NCI-H2029 treated with DMSO at 0.1 percent for 48 hours (cell line): ENCODE results near the gene SLC2A9.

ENCODE experiments used
- DNase-seq: peaks from one replicate; lab custom pipeline; 2025; lab: John Stamatoyannopoulos, UW

Gene SLC2A9

DNA sequence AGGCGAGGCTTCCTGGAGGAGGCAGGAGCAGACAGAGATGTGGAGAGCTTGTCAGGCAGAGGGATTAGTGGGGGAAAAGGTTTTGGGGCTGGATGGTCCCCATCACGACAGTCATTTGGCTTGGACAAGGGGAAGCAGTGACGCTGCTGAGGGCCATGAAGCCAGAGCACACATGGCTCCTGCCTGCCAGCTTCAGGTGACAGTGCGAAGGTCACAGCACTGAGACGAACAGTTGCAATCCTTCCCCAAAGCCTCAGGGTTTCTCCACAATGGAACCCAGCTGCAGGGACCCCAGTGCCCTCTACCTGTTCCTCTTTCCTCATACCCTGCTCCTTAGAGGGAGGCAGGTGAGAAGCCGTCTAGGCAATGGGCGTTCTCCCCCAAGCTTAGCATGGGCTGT lies 129.6 kb downstream of the SLC2A9 start:
- DNase-seq = no peak

DNA sequence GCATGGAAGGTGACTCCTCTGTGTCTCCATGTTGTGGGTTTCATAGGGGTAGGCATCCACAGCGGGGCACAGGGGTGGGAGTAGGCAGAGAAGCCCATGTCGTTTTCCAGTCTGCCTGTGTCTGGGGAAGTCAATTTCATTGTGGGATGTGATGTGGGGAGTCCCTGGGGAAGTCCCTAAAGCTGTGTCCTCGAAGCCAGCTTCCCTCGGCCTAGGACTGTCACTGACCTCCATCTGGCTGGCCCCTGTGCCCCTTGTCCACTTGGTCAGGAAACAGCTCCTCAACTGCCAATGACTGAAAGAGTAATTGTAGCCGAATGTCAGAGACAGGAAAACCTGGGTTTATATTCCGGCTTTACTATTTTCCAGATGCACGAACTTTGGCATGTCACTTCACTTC lies 130.2 kb downstream of the SLC2A9 start:
- no peak for DNase-seq

DNA sequence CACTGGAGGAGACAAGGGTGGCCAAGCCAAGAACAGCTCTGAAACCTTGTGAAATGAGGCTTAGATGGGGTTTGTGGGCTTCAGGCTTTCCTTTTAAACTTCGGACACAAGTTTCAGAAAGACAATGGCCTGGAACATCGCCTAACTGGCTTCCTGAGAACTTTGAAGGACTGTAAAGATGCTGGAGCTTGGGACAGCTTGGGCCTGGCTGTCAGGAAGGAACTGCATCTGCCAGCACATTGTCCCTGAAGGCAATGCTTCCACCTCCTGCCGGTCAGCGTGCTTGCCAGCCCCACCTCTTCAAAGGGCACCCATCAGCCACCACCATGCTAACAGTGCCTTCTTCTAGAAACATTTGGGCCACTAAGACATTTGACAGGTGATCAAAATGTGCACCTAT lies 132.0 kb downstream of the SLC2A9 start:
- DNase-seq = no peak

DNA sequence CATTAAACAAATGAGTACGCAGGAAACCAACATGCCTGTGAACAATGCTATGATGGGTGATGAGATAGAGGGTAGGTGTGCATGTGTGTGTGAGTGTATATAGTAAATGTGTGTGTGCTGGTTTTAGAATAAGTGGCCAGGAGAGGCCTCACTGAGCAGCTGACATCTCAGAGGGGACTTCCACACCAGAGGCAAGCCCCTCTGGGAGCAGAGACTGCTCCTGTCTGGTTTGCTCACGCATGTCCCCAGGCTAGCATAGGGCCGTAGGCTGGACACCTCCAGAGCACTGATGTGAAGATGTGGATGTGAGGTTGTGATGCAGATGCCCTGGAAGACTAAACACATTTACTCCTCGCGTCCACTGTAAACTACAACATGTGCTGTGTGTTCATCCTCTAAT lies 135.3 kb downstream of the SLC2A9 start:
- no peak for DNase-seq

DNA sequence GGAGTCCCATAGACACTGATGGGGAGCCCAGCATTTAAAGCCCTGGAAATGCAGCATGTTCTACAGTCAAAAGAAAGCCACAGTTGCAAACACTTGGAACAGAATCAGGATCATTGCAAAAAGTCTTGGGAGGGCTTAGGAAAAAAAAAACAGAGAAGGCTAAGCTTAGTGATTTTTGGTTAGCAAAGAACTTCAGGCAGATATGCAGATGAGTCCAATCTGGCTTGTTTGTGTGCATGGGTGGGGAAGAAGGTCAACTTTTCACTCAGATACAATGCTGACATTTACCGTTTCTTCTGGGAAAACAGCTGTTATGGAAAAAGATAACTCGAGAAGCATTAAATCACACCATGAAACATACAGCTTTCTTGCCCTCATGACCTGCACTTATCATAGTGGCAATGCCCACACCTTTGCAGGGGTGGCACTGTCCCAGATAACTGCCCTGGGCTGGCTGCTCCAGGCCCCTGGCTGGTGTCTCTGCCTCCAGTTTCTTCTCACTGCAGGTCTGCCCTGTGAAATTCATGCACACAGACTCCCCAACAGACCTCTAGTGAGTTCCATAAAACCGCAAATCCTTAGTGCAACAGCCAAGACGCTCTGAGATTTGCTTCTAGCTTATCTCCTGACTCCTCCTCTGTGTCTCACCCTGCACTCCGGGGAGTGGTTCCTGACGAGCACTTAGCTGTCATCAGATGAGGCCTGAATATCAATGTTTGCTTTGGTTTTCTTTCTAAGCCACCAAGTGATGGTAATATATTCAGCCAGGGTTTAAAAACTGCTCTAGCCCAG lies 140.7 kb downstream of the SLC2A9 start:
- DNase-seq = no peak

DNA sequence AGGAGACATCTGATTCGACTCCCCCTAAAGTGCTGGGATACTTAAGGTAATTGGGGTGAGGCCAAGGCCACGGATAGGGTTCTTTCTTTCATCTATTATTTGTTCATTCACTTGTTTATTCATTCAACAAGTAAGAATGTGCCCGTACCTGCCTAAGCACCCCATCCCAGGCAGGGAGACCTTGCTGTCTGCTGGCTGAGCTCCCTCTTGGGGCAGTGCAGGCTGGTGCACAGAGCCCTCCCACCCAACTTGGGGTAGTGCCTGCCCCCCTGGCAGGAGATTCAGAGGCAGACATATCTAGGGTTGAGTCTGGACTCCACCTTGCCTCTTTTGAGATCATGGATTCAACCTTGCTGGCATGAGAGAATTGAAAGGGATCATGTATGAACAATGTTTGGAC lies 144.2 kb downstream of the SLC2A9 start:
- no peak for DNase-seq

DNA sequence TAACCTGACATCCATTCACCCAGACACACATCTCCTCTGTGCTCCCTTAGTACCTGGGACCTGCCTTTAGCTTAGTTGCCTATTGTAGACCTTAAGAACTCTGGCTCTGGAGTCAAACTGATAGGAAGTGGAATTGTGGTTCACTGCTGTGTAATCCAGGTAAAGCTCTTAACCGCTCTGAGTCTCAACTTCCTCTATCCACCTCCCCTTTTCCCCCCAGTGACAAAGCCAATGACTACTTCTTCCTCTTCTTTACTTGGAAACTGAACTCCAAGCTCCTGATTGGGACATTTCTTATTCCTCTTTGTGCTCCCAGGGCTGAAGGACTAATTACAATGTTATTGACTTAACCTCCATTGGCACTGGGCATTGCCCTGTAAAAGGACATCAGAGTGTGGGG lies 145.8 kb downstream of the SLC2A9 start:
- no peak for DNase-seq

DNA sequence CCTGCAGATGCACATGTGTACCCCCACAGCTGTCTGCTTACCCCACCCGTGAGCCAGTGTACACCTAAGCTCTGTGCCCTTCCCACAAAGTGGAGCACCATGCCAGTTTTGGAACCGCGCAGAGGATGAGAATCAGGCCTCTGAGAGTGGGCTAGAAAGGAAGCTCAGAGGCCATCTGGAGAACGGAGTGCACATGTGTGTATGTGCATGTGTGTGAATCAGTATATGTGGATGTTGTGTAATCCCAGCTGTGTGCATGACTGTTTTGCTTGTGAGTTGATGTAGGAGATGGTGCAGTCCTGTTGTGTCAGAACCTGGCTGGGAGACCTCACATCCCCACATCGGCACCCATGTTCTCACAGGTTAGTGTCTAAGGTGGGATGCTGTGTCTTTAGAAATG lies 146.9 kb downstream of the SLC2A9 start:
- no peak for DNase-seq

DNA sequence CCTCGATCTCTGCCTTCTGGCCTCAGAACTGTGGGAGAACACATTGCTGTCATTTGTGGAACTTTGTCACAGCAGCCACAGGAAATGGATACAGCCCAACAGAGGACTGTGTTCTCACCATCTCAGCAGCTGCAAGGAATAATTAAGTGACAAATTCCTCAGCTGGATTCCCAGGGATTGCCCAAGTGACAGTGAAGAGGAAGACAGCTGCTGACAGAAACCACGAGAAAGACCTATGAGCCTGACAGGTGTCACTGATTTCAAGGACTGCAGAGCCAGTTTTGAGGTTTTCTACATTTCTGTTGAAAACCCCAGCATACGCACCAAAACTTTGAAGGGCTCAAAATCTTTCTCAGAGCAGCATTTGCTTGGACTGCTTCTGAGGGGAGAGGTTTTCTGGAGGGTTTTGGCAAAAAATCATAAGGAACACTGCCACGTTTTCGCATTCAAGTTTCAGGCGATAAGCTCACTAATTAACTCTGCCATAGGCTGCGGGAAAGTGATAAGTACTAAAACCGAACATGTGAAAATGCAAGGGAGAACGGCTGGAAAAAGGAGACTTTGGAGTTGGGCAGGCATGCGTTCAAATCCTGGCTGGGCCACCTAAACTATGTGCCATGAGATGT lies 151.0 kb downstream of the SLC2A9 start:
- no peak for DNase-seq

DNA sequence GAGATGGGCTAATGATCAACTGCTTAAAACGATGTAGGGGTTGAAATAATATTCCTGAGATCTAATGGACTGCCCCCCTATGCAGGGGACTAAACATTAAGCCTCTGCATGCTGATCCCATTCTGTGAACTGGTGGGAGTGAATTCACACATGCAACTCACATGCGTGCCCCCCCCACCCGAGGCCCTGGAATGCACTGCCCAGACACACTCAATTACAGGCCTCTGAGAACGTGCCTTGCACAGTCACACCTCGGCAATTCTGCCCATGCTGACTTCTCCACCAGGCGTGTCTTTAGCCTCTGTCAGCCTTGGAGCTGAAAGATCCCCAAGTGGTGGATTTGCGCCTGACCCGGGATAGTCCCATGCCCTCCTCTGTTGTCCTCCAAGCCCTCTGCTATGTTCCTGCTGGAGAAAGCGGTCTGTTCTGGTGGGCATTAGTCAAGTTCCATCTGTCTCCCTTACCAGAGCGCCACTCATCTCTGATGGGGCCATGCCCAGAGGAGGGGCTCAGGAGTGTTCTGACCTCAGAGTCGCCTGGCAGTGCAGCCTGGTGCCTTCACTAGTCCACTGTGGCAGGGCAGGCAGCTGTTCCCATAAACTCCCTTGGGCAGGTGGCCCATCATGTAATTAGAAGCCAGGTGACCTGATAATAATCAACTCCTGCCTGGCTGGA lies 153.4 kb downstream of the SLC2A9 start:
- peak; percentile 74 for DNase-seq

DNA sequence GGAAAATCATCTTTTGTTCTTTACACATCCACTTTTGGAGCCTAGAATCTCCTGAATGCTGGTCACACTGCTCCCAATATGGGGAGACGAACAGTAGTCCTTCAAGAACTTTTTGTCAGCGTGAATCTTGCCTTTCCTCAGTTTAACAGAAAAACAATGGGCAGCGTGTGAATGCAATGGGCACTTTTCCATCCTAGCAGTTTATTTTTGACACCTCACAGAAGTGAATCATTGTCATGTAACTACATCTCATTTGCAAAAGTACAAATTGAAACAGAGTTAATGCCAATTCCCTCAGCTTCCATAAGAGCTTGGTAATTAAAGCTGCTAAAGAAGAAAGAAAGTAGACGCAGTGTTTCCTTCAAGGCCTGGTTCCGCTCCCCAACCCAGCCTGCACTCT lies 154.4 kb downstream of the SLC2A9 start:
- DNase-seq = no peak

DNA sequence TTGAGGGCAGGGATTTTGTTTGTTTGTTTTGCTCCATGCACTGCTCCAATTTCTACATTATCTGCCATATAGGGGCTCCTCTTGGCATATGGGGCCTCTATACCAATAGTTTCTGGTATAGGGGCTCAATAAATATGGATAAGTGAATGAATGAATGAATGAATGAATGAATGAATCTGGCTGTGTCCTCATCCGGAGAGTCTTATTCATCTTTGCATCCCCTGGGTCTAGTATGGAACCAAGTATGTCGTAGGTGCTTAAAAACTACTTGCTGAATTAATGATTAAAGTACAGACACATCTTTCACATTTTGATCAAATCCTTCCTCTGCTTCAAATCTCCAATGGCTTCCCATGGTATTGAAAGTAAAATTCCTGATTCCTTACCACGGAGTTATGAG lies 159.7 kb downstream of the SLC2A9 start:
- DNase-seq = no peak

DNA sequence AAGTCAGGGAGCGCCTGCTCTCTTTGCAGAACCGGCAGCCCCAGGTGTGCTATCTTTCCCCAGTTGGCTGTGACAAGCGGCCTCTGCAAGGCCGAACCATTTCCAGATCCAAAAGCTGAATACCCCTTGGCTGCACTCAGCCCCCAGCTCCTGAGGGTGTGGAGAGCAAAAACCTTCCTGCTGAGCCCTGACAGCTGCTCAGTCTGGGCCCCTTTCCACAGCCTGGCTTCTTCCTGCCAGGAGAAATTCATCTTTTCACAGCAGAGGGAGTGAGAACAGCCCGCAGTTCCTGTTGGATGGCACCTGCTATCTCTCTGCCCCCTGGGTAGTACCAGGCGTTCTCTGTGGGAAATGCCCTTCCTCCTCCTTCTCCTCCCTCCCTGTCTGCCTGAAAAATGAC lies 161.5 kb downstream of the SLC2A9 start:
- DNase-seq = no peak

DNA sequence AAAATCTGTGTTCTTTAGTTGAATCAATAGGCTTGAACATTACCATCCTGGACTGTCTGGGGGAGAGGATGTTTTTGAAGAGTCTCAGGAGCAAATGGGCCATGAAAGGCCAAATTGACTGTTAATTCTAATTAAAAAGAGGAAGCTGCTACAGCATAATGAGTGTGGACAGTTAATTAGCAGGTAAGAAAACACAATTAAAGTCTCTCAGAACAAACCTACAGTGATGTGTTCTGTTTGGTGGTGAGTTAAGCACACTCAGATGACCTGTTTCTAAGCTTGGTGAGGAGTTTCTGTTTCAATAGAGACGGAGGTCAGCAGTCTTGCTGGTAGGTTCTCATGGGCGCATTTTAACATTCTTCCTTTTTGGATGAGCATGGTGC lies 171.8 kb downstream of the SLC2A9 start:
- DNase-seq = no peak

DNA sequence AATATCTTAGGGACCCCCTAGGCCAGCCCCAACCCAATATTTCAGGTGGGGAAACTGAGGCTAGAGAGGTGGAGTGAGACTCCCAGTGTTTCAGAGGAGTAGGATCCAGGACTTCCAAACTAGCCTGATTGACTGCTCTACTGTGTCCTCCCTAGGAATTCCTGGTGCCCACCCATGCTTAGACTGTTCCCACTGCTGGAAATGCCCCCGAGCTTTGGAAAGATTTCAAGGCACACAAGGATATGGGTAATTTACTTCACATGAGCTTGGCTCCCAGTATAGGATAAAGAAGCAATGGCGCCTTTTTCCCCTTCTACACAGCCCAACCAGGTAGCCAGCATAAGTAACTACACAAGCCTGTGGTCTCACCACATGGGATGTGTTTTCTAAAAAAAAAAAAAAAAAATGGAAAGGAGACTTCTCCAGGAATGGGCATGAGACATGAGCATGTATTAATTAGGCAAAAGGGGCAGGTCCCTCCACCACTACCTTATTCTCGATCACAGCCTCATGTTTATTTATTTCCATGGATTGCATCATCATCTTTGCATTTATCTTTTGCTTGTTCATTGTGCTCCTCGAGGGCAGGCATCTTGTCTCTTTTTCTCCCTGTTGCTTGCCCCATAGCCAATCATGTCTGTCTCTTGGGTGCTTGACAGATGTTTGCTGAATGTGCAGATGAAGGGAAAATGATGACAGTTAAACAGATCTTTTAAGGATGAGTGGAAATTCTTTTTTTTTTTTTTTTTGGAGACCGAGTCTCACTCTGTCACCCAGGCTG lies 173.1 kb downstream of the SLC2A9 start:
- DNase-seq = no peak

DNA sequence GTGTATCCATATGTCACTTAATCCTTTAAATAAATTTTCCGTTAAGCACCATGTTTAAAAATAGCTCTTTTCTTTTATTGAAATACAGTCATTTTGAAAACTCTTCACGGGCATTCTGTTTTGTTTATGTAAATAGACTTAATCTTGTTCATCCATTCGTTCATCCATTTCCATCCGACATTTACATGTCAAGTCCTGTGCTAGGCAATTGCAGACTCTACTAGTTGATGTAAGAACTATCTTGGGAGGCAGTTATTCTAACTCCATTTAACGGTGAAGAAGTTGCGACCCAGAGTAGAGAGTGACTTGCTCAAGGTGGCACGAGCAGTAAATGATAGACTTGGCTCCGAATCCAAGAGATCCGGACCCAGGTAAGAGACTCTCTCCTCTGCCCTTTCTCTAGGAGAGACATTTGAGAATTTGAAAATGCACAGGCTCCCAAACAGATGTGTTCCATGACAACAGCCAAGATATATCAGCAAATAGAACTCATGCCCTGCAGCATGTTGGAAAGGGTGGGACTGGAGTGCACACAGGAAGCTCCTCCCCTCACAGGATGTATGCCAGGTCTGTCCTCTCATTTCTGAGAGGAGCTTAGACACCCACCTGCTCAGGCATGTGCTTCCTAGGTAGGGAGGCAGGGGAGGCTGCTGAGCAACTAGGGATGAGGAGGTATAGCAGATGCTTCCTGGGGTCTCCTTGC lies 175.4 kb downstream of the SLC2A9 start:
- DNase-seq = no peak

DNA sequence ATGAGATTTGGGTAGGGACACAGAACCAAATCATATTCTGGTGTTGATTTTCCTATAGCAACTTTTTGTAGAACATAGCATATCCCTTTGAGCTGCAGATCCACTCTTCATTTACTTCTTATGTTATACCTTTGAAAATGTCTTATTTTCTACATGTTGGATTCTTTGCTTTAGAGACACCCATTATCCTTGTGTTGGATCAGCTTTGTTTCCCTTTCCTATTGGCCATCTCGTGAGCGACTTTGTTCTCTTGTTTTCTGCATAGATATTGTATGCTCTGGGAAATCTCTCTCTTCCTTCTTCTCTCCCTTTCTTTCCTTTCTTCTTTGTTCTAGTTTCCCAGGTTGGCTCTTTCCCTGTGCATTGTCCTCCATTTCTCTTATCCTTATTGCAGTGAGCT lies 180.2 kb downstream of the SLC2A9 start:
- DNase-seq = no peak

DNA sequence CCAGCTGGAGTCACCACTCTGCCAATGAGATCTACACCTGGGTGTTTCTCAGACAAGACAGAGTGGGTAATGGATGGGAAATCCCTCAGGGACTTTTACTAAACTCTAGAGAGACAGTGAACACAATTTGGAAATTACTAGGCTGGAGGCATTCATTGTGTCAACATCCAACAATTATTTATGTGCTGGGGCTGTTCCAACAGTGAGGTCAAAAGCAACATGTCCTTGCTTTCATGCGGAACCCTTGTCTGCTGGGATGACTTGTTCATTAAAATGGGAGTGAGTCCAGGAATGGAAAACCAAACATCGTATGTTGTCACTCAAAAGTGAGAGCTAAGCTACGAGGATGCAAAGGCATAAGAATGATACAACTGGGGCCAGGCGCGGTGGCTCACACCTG lies 185.9 kb downstream of the SLC2A9 start:
- no peak for DNase-seq

DNA sequence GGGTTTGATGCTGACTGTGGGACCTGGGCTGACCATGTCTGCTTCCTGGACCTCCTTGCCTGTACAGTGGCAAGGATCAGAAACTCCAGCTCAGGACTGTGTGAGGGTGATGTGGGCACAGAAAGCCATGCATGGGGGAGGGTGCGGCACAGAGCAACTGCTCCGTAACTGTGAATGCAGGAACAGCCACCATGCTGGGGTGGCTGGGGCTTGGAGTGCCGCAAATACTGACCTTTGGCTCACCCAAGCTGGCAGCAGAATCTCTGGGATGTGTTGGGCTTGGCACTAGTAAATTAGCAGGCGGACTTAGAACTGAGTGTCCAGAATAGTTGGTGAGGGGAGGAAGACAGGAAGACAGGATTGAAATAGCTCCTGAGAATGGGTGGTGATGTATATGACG lies 187.9 kb downstream of the SLC2A9 start:
- DNase-seq = no peak

DNA sequence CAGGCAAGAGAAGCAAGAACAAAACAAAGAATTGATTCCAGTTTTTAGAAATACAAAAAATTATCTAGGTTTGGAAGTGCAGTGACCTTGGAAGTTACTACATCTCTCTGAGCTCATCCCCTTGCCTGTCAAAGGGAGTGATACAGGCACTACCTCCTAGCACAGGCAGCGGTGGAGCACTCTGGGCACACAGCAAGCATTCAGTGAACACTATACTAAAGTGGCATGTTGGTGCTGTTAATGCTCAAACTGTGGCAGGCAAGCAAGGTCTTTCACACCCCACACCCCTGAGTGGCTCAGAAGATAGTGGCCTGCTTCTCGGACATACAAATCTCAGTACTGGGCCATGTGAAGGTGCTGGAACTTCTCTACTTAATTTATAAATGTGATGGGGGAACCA lies 188.7 kb downstream of the SLC2A9 start:
- DNase-seq = no peak

DNA sequence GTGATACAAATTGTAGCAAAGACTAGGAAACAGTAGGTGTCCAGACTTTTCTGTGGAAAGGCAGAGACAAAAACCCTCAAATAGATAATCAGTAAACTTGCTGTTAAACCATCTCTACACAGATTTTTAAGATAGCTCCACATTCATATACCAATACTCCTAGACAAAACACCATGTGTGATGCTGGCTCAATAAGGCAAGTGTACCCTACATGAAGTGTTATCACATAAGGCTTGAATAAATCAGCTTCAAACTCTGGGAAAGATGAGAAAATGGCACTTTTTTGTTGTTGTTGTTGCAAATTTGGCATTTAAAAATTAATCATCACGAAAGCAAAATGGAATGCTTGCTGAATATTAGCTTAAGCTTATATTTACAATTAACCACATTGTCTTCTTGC lies 194.7 kb downstream of the SLC2A9 start:
- no peak for DNase-seq

DNA sequence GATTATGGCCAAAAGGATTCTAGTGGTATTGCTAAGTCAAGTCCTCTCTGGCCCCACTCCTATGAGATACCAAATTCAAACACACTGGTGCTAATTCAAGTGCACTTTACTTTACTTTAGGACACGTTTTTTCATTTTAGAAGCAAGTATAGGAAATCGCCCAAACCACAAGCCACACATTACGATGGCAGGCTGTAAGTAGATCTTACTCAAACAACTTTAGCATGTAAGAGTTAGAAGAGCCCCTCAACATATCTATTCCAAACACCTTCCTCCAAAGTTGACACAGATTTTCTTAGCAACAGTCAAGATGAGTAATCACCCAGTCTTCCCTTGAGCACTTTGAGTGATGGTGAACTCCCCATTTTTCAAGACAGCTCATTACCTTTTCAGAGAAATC lies 196.2 kb downstream of the SLC2A9 start:
- no peak for DNase-seq
